IPS-NIHi7 (cell line): ENCODE results near the gene TRMT1.

Experiments used
- DNase-seq: peaks from one replicate; pipeline ENCODE4 v3.0.0; 2012; ENCODE audit warnings: mixed read lengths; ENCODE audit errors: extremely low spot score

The TRMT1 gene

DNA sequence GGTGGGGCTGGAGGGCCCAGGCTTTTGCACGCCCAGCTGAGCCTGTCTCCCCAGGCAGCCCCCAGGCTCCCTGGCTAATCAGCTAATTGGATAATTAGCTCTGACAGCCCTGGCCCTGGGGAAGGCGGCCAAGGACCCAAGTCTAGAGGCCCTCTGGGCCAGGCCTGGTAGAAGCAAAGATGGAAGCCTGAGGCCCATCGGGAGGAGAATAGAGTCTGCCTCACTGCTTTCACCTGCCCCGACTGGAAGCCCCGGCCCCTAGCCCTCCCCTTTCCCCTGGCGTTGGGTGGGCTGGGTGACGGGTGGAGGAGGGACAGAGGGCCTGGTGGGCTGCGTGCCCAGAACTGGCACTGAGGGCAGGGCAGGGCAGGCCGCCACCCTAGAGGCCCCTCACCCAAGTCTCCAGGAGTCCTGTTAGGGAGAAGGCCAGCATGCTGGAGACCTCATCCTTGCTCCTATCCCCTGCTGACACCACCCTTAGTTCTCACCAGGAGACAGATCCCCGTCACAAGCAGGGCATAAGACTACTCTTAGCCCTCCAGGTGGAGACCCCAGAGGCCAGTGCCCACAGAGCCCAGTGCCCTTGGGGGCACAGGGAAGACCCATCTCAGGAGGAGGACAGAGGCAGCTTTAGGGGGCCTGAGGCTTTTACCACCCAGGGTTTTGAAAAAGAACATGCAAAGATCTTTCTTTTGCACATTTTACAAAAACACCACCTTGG is 25.9 kb downstream of the TRMT1 start:
- DNase-seq: no peak

DNA sequence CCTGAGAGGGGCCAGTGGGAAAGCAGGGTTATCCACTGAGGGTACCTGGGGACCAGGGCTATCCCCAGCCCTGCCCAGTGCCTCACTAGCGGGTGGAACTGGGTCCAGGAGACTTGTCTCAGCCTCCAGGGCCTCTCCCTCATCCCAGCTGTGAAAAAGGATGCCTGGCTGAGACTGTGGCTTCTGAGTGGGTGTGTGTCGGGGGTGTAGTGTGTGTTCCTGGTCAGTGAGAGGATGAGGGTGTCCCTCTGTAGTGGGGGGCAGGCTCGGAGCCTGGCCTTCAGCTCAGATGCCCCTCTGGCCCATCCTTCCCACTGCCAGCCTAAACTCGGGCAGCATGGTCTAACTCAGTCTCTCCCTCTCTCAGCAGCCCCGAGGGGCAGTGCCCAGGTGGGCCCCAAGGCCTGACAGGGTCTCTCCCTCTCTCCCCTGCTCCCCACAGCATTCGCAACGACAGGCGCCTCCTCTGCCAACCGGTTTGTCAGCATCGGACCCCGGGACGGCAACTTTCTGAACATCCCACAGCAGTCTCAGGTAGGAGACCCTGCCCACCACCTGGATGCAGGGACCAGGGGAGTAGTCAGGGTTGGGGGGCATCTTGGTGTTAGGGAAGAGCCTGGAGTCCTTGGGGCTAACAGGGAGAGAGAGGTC is 26.6 kb downstream of the TRMT1 start:
- no peak for DNase-seq

DNA sequence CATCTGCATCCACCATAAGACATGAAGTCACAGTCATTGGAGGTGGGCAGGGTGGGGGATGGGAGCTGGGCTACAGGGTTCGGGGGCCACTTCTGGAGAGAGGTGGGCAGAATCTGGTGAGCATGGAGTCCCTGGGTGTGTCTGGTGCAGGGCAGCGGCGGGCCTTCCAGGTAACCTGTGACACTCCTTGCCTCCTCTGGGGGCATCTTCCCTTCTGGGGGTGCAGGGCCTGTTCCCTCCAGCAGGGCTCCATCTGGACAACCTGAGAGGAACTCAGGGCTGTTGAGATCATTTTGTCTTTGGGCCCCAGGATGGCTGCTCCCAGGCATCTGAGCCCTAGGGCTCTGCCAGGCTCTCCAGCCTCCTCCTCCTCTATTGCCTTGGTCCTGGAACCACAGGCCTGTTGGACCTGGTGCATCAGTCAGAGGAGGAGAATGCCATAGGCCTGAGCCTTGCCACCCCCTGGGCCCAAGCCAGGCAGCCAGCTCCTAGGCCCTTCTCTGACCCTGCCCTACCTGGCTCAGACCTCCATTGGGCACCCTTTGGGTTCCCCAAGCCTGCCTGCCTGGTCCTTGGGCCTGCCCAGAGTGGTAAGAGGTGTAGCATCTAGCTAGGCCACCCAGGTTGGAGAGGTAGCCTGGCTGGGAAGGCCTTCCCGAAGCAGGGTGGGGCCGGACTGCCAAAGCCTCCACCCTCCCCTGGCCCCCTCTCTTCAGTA is 27.2 kb downstream of the TRMT1 start:
- peak; percentile 60 for DNase-seq

GRCh38 chr19:13087795-13088537 is 28.6 kb downstream of the TRMT1 start:
- no peak for DNase-seq

DNA sequence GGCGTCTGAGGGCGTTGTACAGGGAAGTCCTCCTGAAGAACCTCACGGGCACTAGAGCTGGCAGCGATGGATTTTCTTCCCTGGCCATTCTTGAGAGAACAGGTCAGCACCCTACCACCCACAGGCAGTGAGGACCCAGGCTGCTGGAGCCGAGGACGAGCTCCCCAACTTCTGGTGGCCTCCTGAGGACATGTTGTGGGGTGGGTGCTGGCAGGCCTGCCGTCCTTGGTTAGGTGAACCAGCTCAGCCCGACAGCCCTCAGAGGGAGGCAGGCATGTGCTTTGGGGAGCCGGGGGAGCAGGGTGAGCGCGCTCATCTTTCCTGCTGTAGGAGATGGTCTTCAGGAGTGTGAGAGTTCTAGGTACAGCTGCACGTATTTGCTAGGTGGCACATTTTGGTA is 29.2 kb downstream of the TRMT1 start:
- DNase-seq: no peak

DNA sequence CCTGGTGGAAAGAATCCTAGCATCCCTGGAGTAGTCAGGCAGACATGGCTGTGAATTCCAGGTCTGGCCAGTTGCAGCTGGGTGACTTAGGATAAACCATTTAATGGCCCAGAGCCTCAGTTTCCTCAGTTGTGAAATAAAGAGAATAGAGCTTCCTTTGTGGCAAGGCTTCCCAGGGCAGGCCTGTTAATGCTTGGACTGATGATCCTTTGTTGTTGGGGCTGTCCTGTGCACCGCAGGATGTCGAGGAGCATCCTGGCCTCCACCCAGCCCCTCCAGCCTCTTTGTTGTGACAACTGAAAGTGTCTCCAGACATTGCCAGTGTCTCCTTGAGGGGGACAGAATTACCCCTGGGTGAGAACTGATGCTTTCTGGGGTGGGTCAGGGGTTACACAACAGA is 30.2 kb downstream of the TRMT1 start:
- DNase-seq: no peak

DNA sequence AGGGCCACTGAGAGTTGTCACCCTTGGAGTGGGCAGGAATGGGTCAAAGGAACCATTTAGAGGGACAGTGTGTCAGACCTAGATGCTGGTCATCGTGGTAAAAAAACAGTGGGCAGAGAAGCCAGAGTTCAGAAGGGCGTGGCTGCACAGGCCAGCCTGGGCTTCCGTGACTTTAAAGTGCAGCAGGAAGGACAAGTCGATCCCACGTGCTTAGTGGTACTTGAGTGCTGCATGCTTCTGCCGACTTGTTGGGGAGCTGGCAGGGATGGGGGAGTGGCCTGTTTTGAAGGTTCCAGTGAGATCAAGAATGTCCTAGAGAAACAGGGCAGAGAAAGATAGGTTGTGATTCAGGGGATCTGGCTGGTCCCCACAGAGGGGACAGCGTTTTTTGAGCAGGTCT is 30.9 kb downstream of the TRMT1 start:
- DNase-seq: no peak

DNA sequence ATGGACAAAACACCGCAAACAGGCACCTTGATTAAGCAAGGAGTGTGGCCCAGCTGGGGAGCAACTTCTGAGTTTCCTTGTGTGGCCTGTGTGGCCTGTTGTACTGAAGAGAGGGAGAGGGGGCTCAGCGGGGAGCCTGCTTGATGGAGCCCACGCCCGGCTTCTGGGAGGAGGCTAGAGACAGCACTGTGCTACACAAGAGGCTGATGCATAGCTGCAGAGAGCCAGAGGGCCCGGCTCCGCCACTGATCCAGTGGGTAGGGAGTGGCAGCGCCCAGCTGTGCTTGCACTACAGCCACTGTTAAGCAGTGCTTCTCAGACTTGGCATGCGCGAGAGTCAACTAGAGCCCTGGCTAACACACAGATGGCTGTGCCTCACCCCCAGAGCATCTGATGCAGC is 32.9 kb downstream of the TRMT1 start:
- DNase-seq: no peak

DNA sequence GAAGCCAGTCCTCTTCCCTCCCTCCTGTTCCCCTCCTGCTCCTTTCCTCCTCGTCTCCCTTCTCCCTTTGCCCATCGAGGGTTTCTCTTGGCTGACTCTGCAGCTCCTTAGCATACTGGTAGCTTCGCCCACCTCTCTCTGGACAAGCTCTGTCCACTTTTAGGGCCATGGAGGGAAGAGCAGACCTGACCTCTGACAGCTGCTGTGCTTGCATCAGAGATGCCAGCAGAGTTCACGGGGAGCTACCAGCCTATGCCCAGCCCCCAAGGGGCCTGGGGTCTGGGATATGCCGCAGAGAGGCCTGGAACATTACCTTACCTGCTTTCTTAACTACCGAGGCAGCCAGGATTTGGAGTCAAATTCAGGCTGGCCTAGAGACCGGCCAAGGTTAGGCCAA is 33.5 kb downstream of the TRMT1 start:
- DNase-seq: no peak

DNA sequence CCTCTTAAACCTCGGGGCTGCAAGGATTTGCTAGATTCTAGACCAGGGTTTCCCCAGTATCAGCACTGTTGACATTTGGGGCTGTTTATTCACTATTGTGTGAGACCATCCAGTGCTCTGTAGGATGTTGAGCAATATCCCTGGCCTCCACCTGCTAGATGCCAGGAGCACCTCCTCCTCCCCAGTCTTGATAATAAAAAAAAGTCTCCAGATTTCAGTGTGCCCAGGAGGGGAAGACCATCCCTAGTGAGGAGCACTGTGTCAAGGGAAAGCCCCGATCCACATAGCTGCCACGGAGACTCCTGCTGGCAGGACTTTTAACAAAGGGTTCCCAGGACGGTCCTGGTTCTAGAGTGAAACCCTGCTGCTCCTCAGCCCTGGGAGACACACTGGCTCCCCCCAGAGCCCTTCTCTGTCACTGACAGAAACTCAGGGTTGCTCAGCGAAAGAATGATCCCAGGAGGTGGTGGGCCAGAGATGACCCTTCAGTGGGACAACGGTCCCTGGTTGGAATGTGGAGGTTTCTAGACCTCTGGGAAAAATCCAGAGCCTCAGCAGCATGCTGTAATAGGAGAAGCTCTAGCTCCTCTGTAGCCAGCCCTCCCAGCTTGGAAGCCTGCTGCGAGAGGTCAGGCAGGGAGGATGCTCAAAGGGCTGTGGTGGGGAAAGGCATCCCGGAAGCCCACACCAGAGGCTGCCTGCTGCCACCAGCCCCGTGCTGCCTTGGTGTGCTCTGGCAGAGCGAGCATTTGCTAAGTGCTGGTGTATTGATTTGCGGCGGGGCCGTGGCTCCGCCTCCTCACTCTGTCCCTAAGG is 34.1 kb downstream of the TRMT1 start:
- peak; percentile 72 for DNase-seq

GRCh38 chr19:13079542-13079986 is 37.0 kb downstream of the TRMT1 start:
- DNase-seq: no peak

DNA sequence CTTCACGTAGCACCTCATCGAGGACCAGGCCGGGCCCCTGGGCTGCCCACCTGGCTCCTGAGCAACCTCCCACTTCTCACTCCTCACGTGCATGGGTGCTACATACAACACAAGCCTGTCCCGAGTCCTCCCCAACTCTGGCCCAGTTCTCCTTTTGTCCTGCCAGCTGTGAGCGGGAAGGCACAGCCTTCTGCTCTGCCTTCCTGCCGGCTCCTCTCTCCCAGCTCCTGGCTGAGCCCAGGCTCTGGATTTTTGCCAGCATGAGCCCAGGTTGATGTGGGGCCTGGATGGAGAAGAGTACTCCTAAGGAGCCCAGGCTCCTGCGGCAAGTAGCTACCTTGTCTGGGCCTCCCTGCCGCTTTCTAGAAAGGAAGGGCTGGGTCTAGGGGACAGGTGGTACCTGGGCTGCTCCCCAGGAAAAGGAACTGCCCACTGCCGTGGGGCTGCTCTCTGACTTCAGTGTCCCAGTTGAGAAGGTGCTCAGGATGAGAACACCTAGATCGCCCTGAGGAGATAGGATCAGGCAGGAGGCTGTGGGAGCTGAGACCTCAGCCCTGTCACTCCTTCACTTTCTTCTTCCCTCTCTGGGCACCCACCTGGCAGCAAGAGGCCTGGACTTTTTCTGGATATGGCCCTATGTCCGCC is 37.5 kb downstream of the TRMT1 start:
- DNase-seq: no peak

DNA sequence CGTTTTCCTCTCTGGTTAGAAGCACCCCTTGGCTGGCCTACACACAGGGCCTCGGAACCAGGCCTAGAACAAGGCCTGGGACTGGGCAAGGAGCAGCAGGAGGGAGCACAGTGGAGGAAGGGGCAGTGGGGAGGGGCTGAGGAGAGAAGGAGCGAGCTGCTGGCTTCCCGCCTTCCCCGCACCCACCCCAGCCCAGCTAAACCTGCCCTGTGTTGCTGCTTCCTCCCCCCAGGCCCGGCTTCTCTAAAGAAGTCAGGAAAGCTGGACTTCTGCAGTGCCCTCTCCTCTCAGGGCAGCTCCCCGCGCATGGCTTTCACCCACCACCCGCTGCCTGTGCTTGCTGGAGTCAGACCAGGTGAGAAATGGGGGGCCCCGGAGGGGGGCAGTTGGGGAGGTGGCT is 38.2 kb downstream of the TRMT1 start:
- no peak for DNase-seq

DNA sequence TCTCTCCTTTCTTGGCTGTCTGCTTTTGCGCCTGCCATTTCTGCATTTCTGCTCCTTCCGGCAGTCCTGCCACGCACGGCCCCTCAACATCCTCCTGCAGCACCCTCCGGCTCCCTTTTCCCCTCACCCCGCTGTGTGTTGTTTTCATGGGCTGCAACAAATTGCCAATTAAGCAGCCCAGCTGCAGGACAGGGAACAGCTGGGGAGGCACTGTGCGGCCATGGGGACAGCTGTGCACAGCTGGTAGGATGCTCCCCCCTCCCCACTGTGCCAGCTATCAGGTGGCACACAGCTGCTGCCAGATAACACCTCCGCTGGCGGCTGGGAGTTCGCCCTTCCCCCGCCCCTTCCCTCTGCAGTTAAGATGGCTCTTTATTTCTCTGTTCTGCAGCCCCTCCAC is 39.3 kb downstream of the TRMT1 start:
- DNase-seq: no peak

DNA sequence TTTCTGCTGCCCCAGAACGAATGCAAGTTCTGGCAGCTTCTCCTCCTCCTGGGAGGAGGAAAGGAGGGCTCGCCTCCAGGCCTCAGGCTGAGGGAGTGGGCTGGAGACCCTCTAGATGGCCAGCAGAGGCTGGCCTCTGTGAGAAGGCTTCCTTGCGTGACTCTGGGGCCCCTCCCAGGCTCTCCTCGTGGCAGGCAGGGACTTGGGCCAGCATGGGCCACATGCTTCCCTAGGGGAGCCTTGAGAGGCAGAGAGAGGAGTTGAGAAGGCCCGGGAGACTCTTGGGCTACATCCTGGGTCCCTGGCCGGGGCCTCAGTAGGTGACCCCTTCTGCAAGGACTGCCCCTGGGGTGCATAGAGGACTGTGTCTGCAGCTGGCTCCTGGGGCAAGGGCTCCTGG is 39.8 kb downstream of the TRMT1 start:
- no peak for DNase-seq

DNA sequence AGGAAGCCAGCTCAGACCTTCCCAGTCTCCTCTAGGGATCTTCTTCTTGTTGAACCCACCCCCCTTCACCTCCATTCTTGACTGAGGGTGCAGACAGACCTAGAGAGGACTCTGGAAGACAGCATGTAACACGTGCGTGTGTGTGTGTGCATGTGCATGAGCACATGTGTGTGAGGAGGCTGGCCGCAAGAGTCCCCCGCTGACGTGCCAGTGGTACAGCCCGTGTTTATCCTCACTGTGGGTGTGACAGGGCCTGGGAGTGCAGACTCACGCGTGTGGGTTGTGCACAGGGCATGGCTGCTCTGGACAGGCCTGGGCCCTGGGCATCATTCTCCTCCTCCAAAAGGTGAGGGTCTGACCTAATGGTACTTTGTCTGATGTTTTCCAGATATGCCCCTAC is 40.2 kb downstream of the TRMT1 start:
- DNase-seq: no peak

DNA sequence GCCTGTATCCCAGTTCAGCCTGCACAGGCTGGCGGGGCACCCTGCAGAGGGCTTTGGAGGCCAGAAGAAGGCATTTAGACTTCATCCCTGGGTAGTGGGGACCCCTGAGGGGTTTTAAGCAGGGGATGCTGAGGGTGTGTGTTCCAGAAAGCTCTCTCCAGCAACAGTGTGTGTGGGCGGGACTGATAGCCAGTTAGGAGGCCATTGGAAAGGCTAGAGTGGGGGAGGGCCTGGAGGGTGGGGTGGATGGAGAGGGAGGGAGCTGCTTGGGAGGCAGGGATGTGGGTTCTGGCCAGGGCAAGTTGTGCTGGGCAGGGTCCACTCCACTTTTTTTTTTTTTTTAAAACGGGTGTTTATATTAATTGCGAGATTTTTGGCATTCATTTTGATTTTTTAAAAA is 42.2 kb downstream of the TRMT1 start:
- DNase-seq: no peak

GRCh38 chr19:13073263-13073662 is 43.3 kb downstream of the TRMT1 start:
- no peak for DNase-seq

- no peak for DNase-seq
Observed at GRCh38 chr19:13072188-13072908, 44.2 kb downstream of the TRMT1 start.
